Measurements from ENCODE around the gene PAF1.
A peak's percentile ranks its signal among the peaks of the same experiment; 100 is the strongest.

The PAF1 gene

DNA sequence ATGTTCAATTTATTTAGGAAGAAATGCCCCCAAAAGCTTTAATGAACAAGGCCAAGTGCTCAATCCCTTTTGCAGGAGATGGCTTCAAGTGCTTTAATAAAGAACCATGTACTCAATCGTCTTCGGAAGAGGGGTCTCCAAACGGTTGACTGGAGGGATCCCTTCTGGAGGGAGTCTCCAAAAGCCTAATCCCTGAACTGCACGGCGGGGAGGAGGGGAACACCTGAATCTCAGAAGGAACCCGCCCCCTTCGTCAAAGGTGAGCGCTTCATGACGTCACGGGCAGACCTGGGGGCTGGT, 505 bp downstream of the PAF1 start:
- H3K27ac ChIP-seq: peak overlapping the region; percentile 96
- TF ChIP-seq, protein P1, sequence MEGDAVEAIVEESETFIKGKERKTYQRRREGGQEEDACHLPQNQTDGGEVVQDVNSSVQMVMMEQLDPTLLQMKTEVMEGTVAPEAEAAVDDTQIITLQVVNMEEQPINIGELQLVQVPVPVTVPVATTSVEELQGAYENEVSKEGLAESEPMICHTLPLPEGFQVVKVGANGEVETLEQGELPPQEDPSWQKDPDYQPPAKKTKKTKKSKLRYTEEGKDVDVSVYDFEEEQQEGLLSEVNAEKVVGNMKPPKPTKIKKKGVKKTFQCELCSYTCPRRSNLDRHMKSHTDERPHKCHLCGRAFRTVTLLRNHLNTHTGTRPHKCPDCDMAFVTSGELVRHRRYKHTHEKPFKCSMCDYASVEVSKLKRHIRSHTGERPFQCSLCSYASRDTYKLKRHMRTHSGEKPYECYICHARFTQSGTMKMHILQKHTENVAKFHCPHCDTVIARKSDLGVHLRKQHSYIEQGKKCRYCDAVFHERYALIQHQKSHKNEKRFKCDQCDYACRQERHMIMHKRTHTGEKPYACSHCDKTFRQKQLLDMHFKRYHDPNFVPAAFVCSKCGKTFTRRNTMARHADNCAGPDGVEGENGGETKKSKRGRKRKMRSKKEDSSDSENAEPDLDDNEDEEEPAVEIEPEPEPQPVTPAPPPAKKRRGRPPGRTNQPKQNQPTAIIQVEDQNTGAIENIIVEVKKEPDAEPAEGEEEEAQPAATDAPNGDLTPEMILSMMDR (conservative IDR thresholded peaks at IDR 0.05): no peak
- no peak for TF ChIP-seq ZFX (IDR thresholded peaks at IDR 0.05)

DNA sequence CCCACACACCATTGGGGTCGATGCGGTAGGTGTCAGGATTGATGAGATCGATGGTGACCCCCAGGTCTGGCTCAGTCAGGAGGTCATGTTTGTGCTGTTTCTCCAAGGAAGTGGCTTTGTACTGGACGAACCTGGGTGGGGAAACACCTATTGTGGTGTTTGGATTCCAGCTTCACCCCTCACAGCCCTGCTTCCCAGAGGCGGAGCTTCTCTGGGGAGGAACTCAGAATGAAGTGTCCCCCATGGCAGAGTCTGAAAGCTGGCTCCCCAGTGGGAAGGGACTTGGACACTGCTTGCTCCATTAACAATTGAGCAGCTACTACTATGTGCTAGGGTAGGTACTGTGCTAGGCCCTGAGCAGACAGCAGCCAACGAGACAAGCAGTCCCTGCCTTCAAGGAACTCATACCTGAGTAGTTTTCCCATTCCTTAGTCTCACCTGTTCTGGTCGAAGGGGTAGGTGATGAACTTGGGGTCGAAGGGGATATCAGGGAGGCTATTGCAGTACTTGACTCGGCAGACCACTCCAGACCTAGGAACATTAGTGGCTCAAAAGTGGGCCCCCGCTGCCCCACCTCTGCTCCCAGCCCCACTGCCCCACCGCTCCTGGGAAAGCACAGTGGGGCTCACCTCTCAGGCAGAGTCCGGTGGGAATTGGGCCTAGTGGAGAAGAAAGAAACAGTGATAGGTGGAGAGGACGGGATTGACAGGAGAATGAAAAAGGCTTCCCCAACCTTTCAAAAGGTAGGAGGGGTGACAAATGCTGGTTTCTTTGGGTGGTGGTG, 1.1 kb downstream of the PAF1 start:
- TF ChIP-seq ZFX (IDR thresholded peaks at IDR 0.05): no peak
- TF ChIP-seq, protein P1 (conservative IDR thresholded peaks at IDR 0.05): no peak
- H3K27ac ChIP-seq: peak overlapping the region; percentile 96

DNA sequence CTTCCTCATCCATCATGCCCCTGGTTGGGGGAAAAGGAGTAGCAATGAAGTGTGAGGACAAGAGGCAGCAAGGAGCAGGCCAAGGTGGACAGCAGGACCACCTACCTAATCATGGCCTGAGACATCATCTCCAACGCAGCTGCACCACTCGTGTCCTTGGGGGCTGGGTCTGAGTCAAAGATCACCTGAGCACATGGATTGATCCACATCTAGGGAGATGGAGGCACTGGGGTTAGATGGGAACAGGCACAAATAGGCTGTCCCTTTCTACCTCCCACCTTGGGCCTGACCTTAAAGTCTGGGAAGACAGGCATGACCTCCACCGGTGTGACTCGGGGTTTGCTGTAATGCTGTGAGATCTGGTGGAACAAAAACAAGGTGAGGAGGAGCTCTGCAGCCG, 2.2 kb downstream of the PAF1 start:
- TF ChIP-seq ZFX (IDR thresholded peaks at IDR 0.05): no peak
- TF ChIP-seq, protein P1 (conservative IDR thresholded peaks at IDR 0.05): no peak
- H3K27ac ChIP-seq: no peak overlapping the region

DNA sequence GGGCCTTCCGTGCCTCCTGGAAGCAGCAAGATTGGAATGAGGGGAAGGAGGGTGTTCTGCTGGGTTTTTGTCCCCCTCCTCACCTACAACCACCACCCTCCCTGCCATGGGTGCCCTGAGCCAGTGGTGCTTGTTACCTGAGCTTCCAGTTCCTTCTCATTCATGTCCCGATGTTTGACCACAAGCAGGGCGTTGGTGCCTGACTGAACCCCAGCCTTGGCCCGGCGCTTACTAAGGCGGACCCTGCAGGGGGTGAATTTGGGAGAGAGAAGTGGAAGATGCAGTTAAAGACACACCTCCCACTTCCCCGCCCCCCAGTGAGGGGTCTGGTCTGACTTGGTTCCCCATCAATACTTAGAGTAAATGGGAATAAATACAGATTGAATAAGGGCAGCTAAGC, 4.3 kb downstream of the PAF1 start:
- TF ChIP-seq ZFX (IDR thresholded peaks at IDR 0.05): no peak
- TF ChIP-seq, protein P1 (conservative IDR thresholded peaks at IDR 0.05): no peak

DNA sequence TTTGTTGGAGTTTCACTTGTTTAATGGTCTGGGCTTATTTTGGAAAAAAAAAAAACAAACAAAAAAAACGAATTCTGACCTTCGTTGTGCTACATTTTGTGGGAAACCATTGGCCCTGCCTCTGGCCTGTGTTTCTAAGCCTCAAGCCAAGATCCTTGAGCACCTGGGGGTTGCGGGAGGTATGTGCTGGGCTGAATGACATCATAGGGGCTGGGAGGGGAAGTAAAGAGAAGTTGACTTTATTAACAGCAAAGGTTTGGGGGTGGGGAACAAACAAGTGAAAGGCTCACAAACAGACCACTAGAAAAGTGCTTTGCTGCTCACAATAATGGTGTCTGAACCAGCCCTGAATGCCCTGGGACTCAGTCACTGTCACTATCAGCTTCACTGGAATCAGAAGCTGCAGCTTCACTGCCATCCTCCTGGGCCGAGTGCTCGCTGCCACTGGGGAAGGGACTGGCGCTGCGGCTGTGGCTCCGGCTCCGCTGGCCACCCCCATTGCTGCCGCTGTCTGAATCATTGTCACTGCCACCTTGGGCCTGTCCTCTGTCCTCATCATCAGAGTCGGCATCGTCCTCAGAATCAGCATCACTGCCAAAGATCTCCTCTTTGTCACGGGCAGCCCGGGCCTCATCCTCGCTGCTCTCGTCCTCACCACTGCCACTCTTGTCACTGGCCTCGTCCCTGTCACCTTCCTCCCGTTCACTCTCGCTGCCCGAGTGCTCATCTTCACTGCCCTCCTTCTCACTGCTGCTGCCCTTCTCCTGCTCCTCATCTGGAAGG, 5.1 kb downstream of the PAF1 start:
- no peak overlapping the region for H3K27ac ChIP-seq

More for the DNA sequence above, 4.3 kb downstream of the PAF1 start:
- H3K27ac ChIP-seq: no peak overlapping the region

DNA sequence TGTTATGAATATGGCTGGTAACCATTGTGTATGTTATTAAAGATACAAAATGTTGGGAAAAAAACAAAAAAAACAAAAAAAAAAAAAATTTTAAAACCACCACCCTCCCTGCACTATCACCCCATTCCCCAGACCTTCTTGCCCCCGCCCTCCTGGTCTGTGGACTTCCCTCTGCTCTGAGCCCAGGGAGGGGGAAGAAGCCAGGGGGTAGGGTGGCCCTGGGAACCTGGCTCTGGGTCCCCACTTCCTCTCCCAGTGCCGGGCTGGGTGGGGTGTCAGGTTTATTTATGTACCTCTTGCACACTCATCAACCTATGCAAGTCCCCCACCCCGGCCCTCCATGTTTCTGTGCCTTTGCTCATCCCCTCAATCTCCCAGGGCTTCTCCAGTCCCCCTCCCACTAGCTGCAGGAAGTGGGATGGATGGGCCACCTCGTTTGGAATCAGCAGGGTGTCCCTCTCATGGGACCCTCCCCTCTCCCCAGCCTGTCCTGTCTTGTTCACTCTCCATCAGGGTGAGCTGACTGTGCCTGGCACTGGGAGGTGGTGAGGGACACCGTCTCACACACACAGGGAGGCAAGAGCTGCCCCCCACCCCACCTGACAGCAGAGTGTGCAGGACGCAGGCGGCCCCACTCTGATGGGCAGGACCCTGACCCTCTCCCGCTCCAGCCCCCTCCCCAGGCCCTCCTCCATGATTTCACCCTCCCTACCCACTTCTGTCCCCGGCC, 5.9 kb downstream of the PAF1 start:
- TF ChIP-seq, protein P1 (conservative IDR thresholded peaks at IDR 0.05): no peak
- TF ChIP-seq ZFX (IDR thresholded peaks at IDR 0.05): no peak
- H3K27ac ChIP-seq: no peak overlapping the region

More for the DNA sequence above, 5.1 kb downstream of the PAF1 start:
- TF ChIP-seq, protein P1 (conservative IDR thresholded peaks at IDR 0.05): no peak
- TF ChIP-seq ZFX (IDR thresholded peaks at IDR 0.05): no peak

Data from C4-2B (cell line).